ENCODE data around the gene KLHL7.
A peak's percentile ranks its signal among the peaks of the same experiment; 100 is the strongest.

Gene KLHL7

GRCh38 chr7:23175938-23176337, 70.4 kb downstream of the KLHL7 start:
- DNase-seq (ENCODE audit: extremely low spot score), result no peak
- CTCF ChIA-PET, result no interaction called here
- POLR2A ChIA-PET, result no interaction called here
- TF ChIP-seq L3MBTL2 (conservative IDR thresholded peaks at IDR 0.05), result no peak
- no peak for TF ChIP-seq ARNT (IDR thresholded peaks at IDR 0.05)
- TF ChIP-seq BHLHE40 (IDR thresholded peaks at IDR 0.05; ENCODE audit: borderline replicate concordance), result no peak
- TF ChIP-seq HDGF (IDR thresholded peaks at IDR 0.05; ENCODE audit: borderline replicate concordance), result no peak
- no peak for TF ChIP-seq SUZ12 (IDR thresholded peaks at IDR 0.05)
- TF ChIP-seq FOXM1 (IDR thresholded peaks at IDR 0.05; ENCODE audit: borderline replicate concordance), result no peak
- TF ChIP-seq NFRKB (IDR thresholded peaks at IDR 0.05), result no peak
- TF ChIP-seq FOXA1 (IDR thresholded peaks at IDR 0.05), result no peak
- TF ChIP-seq LEF1 (IDR thresholded peaks at IDR 0.05; ENCODE audit: borderline replicate concordance), result no peak
- TF ChIP-seq CTBP1 (IDR thresholded peaks at IDR 0.05; ENCODE audit: borderline replicate concordance), result no peak

GRCh38 chr7:23181684-23182553, 76.3 kb downstream of the KLHL7 start, which contains the start of gene NUP42:
Gene NUP42, plus strand, starts transcription at chr7:23182048. Its CDS starts 38 bp downstream, at chr7:23182086.
- peak; percentile 95 for DNase-seq (ENCODE audit: extremely low spot score)
- TF ChIP-seq TARDBP (IDR thresholded peaks at IDR 0.05) (no peak), L3MBTL2 (conservative IDR thresholded peaks at IDR 0.05) (peak; percentile 78), ELF4 (IDR thresholded peaks at IDR 0.05) (peak; percentile 56; the same call in 1 of the 2 replicates), PKNOX1 (IDR thresholded peaks at IDR 0.05) (peak; percentile 73)
- ChIA-PET POLR2A (interaction anchor here (0.7 to 2.0 kb wide), 7 partner anchors 10 to 91 kb away, joined by 3 to 28 read pairs (median 5); partner anchors contain the start of gene KLHL7), CTCF (no interaction called here)

GRCh38 chr7:23183279-23184012, 77.9 kb downstream of the KLHL7 start:
- TF ChIP-seq SP1 (IDR thresholded peaks at IDR 0.05), result no peak
- TF ChIP-seq BHLHE40 (IDR thresholded peaks at IDR 0.05; ENCODE audit: borderline replicate concordance), result no peak
- TF ChIP-seq TARDBP (IDR thresholded peaks at IDR 0.05), result no peak
- no peak for TF ChIP-seq SUZ12 (IDR thresholded peaks at IDR 0.05)
- TF ChIP-seq LEF1 (IDR thresholded peaks at IDR 0.05; ENCODE audit: borderline replicate concordance), result no peak
- peak; percentile 2; the same call in 1 of the 2 replicates for TF ChIP-seq PKNOX1 (IDR thresholded peaks at IDR 0.05)
- TF ChIP-seq ELF4 (IDR thresholded peaks at IDR 0.05), result no peak
- no peak for TF ChIP-seq L3MBTL2 (conservative IDR thresholded peaks at IDR 0.05)
- no peak for DNase-seq (ENCODE audit: extremely low spot score)
- ChIA-PET CTCF (interaction anchor here (0.6 kb wide), 1 partner anchor 97 kb away, joined by 4 read pairs; no protein-coding TSS in a partner anchor), POLR2A (interaction anchor here (1.5 to 1.7 kb wide), 2 partner anchors 77 to 78 kb away, joined by 6 to 9 read pairs; partner anchors contain the start of gene KLHL7)

DNA sequence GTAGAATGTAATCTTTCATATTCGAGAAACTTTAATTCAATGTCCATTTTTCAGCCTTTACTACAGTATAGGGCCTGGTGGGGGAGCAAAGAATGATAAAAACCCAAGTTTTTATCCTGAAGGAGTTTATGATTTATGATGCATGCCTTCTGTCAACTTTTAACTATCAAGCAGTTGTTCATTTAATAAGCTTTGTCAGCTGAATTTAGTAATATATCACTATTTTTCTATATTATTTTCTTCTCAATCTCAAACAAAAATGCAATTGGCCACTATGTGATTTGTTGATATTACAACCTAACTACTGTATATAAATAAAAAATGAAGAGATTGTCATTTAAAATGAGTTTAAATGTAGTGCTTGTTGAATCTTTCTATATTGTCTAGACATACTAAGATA, 78.7 kb downstream of the KLHL7 start:
- DNase-seq (ENCODE audit: extremely low spot score), result no peak
- ChIA-PET POLR2A (interaction anchor here (0.6 to 1.7 kb wide), 4 partner anchors 28 to 640 kb away, joined by 3 to 9 read pairs (median 4); partner anchors contain the start of genes KLHL7 and MALSU1), CTCF (interaction anchor here (0.7 kb wide), 1 partner anchor 75 kb away, joined by 4 read pairs; no protein-coding TSS in a partner anchor)
- TF ChIP-seq FOXM1 (IDR thresholded peaks at IDR 0.05; ENCODE audit: borderline replicate concordance) (no peak), FOXK2 (IDR thresholded peaks at IDR 0.05) (no peak), PKNOX1 (IDR thresholded peaks at IDR 0.05) (peak; percentile 37), ELF4 (IDR thresholded peaks at IDR 0.05) (no peak)

DNA sequence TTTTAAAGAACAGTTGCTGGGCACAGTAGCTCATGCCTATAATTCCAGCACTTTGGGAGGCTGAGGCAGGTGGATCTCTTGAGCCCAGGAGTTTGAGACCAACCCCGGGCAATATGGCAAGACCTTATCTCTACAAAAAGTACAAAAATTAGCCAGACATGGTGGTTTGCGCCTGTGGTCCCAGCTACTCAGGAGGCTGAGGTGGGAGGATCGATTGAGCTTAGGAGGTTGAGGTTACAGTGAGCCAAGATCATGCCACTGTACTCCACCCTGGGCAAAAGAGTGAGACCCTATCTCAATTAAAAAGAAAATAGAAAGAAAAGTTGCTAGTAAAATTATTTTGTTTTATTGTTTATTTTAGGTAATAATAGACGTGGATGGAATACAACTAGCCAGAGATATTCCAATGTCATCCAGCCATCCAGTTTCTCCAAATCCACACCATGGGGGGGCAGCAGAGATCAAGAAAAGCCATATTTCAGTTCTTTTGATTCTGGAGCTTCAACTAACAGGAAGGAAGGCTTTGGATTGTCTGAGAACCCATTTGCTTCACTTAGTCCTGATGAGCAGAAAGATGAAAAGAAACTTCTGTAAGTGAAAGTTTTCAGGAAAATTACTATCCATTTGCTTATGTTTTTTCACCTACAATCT, 79.2 kb downstream of the KLHL7 start:
- TF ChIP-seq NFRKB (IDR thresholded peaks at IDR 0.05) (no peak), CTBP1 (IDR thresholded peaks at IDR 0.05; ENCODE audit: borderline replicate concordance) (no peak)
- ChIA-PET POLR2A (interaction anchor here (0.6 to 1.7 kb wide), 4 partner anchors 27 to 641 kb away, joined by 3 to 9 read pairs (median 4); partner anchors contain the start of genes KLHL7 and MALSU1), CTCF (interaction anchor here (0.6 to 0.7 kb wide), 3 partner anchors 75 to 91 kb away, joined by 3 to 4 read pairs (median 3); no protein-coding TSS in a partner anchor)
- peak; percentile 28 for DNase-seq (ENCODE audit: extremely low spot score)

DNA sequence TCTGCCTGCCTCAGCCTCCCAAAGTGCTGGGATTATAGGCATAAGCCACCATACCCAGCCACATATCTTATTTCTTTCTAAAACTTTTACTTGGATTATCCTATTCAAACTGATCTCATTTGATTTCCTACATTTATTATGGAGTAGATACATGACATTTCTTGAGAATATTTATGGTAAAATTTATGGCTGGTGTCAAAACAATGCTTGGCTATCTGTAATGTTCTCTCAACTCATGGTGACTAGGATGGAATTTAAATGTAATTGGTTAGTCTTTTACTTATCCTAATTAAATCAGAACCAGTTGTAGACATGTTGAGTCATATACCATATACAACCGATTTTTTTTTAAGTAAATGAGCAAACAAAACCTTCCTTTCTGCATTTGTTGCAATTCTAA, 80.4 kb downstream of the KLHL7 start:
- no peak for TF ChIP-seq ZNF384 (IDR thresholded peaks at IDR 0.05)
- no peak for TF ChIP-seq FOXA1 (IDR thresholded peaks at IDR 0.05)
- TF ChIP-seq CTBP1 (IDR thresholded peaks at IDR 0.05; ENCODE audit: borderline replicate concordance), result no peak
- TF ChIP-seq FOXK2 (IDR thresholded peaks at IDR 0.05), result no peak
- TF ChIP-seq BHLHE40 (IDR thresholded peaks at IDR 0.05; ENCODE audit: borderline replicate concordance), result no peak
- no peak for TF ChIP-seq FOXM1 (IDR thresholded peaks at IDR 0.05; ENCODE audit: borderline replicate concordance)
- no peak for TF ChIP-seq SP1 (IDR thresholded peaks at IDR 0.05)
- TF ChIP-seq NFRKB (IDR thresholded peaks at IDR 0.05), result no peak
- TF ChIP-seq HDGF (IDR thresholded peaks at IDR 0.05; ENCODE audit: borderline replicate concordance), result no peak
- no peak for TF ChIP-seq ARNT (IDR thresholded peaks at IDR 0.05)
- TF ChIP-seq PKNOX1 (IDR thresholded peaks at IDR 0.05), result no peak
- no peak for TF ChIP-seq ELF4 (IDR thresholded peaks at IDR 0.05)
- TF ChIP-seq SUZ12 (IDR thresholded peaks at IDR 0.05), result no peak
- no peak for TF ChIP-seq LEF1 (IDR thresholded peaks at IDR 0.05; ENCODE audit: borderline replicate concordance)
- no peak for TF ChIP-seq TARDBP (IDR thresholded peaks at IDR 0.05)
- no peak for TF ChIP-seq L3MBTL2 (conservative IDR thresholded peaks at IDR 0.05)
- no peak for DNase-seq (ENCODE audit: extremely low spot score)
- CTCF ChIA-PET, result no interaction called here
- POLR2A ChIA-PET, result no interaction called here
